Activated T-cell treated with anti-CD3 and anti-CD28 coated beads, Interleukin-2, amount 50 U/mL, for 24 hours (primary cell): ENCODE data around the gene PSMD7.
A peak's percentile ranks its signal among the peaks of the same experiment; 100 is the strongest.

ENCODE experiments used
- DNase-seq: peaks from one replicate; pipeline ENCODE4 v3.0.0-alpha.2; 2020
- H3K27ac Mint-ChIP-seq: 2 replicates; pipeline ENCODE4 v1.8.0; 2020; ENCODE audit warnings: mild to moderate bottlenecking, mixed read lengths
- H3K27me3 Mint-ChIP-seq: 2 replicates; pipeline ENCODE4 v1.8.0; 2020; ENCODE audit warnings: mixed read lengths
- H3K36me3 Mint-ChIP-seq: 2 replicates; pipeline ENCODE4 v1.8.0; 2020; ENCODE audit warnings: low read depth, mixed read lengths
- H3K4me1 Mint-ChIP-seq: 2 replicates; pipeline ENCODE4 v1.8.0; 2020; ENCODE audit warnings: low read depth, mixed read lengths
- H3K4me3 Mint-ChIP-seq: 2 replicates; pipeline ENCODE4 v1.8.0; 2020; ENCODE audit warnings: mild to moderate bottlenecking, moderate library complexity, mixed read lengths
- H3K9me3 Mint-ChIP-seq: 2 replicates; pipeline ENCODE4 v1.8.0; 2020; ENCODE audit warnings: mixed read lengths

Gene PSMD7

GRCh38 chr16:74280448-74280847 lies 16.2 kb upstream of the PSMD7 start:
- Mint-ChIP-seq H3K9me3 (peaks cover 6% of the 10 kb centered on the region), H3K27me3 (peaks cover 4% of the 10 kb centered on the region), H3K4me1 (peaks cover 2% of the 10 kb centered on the region), H3K27ac (no peak overlapping the region), H3K4me3 (no peak overlapping the region), H3K36me3 (peaks cover 3% of the 10 kb centered on the region)
- no peak for DNase-seq

- Mint-ChIP-seq H3K27me3 (peaks cover 4% of the 10 kb centered on the region), H3K4me3 (no peak overlapping the region), H3K9me3 (peaks cover 6% of the 10 kb centered on the region), H3K27ac (no peak overlapping the region), H3K4me1 (peaks cover 2% of the 10 kb centered on the region), H3K36me3 (peaks cover 3% of the 10 kb centered on the region)
- DNase-seq = no peak
Observed at GRCh38 chr16:74281300-74281699, 15.3 kb upstream of the PSMD7 start.

- H3K4me1 Mint-ChIP-seq = peaks cover 2% of the 10 kb centered on the region
- no peak for DNase-seq
Observed at GRCh38 chr16:74283716-74284115, 12.9 kb upstream of the PSMD7 start.

GRCh38 chr16:74288065-74288464 lies 8.5 kb upstream of the PSMD7 start:
- Mint-ChIP-seq H3K4me3 (no peak overlapping the region), H3K9me3 (peaks cover 5% of the 10 kb centered on the region), H3K27me3 (no peaks in the 10 kb centered on the region), H3K36me3 (peaks cover 16% of the 10 kb centered on the region), H3K4me1 (no peaks in the 10 kb centered on the region), H3K27ac (no peak overlapping the region)
- DNase-seq = no peak

More at GRCh38 chr16:74283716-74284115, 12.9 kb upstream of the PSMD7 start:
- H3K36me3 Mint-ChIP-seq = peaks cover 3% of the 10 kb centered on the region
- peaks cover 4% of the 10 kb centered on the region for H3K27me3 Mint-ChIP-seq
- peaks cover 6% of the 10 kb centered on the region for H3K9me3 Mint-ChIP-seq
- H3K4me3 Mint-ChIP-seq = no peak overlapping the region
- no peak overlapping the region for H3K27ac Mint-ChIP-seq

GRCh38 chr16:74290356-74290755 lies 6.3 kb upstream of the PSMD7 start:
- peaks cover 5% of the 10 kb centered on the region for H3K9me3 Mint-ChIP-seq
- no peak for DNase-seq
- H3K36me3 Mint-ChIP-seq = peaks cover 19% of the 10 kb centered on the region
- H3K4me1 Mint-ChIP-seq = peaks cover 7% of the 10 kb centered on the region
- H3K4me3 Mint-ChIP-seq = no peak overlapping the region
- H3K27me3 Mint-ChIP-seq = no peaks in the 10 kb centered on the region
- no peak overlapping the region for H3K27ac Mint-ChIP-seq

- Mint-ChIP-seq H3K27me3 (no peaks in the 10 kb centered on the region), H3K4me1 (peaks cover 14% of the 10 kb centered on the region), H3K9me3 (peaks cover 5% of the 10 kb centered on the region), H3K27ac (no peak overlapping the region), H3K36me3 (peaks cover 25% of the 10 kb centered on the region), H3K4me3 (no peak overlapping the region)
- no peak for DNase-seq
Observed at GRCh38 chr16:74291176-74291575, 5.4 kb upstream of the PSMD7 start.

GRCh38 chr16:74291577-74292208 lies 4.9 kb upstream of the PSMD7 start:
- peaks cover 5% of the 10 kb centered on the region for H3K9me3 Mint-ChIP-seq
- no peak overlapping the region for H3K4me3 Mint-ChIP-seq
- peaks cover 30% of the 10 kb centered on the region for H3K36me3 Mint-ChIP-seq
- H3K4me1 Mint-ChIP-seq = peaks cover 15% of the 10 kb centered on the region
- no peak overlapping the region for H3K27ac Mint-ChIP-seq
- H3K27me3 Mint-ChIP-seq = no peaks in the 10 kb centered on the region
- no peak for DNase-seq

GRCh38 chr16:74296104-74296431 lies 546 bp upstream of the PSMD7 start:
- peaks cover 5% of the 10 kb centered on the region for H3K9me3 Mint-ChIP-seq
- H3K4me1 Mint-ChIP-seq = peaks cover 39% of the 10 kb centered on the region
- H3K27me3 Mint-ChIP-seq = no peaks in the 10 kb centered on the region
- peaks cover 72% of the 10 kb centered on the region for H3K36me3 Mint-ChIP-seq
- peak overlapping the region; percentile 98 for H3K27ac Mint-ChIP-seq
- H3K4me3 Mint-ChIP-seq = peak overlapping the region; percentile 92
- DNase-seq = no peak

- no peaks in the 10 kb centered on the region for H3K9me3 Mint-ChIP-seq
- H3K4me1 Mint-ChIP-seq = peaks cover 44% of the 10 kb centered on the region
- peaks cover 74% of the 10 kb centered on the region for H3K36me3 Mint-ChIP-seq
- no peaks in the 10 kb centered on the region for H3K27me3 Mint-ChIP-seq
- peak overlapping the region; percentile 98 for H3K27ac Mint-ChIP-seq
- DNase-seq = peak; percentile 65
- H3K4me3 Mint-ChIP-seq = peak overlapping the region; percentile 92
Observed at GRCh38 chr16:74297145-74297665, 591 bp downstream of the PSMD7 start.

- Mint-ChIP-seq H3K27me3 (no peaks in the 10 kb centered on the region), H3K9me3 (no peaks in the 10 kb centered on the region), H3K4me3 (peak overlapping the region; percentile 92), H3K27ac (peak overlapping the region; percentile 98), H3K36me3 (peaks cover 78% of the 10 kb centered on the region), H3K4me1 (peaks cover 44% of the 10 kb centered on the region)
- no peak for DNase-seq
Observed at GRCh38 chr16:74298104-74298503, 1.5 kb downstream of the PSMD7 start.

- H3K4me1 Mint-ChIP-seq = peaks cover 35% of the 10 kb centered on the region
- H3K4me3 Mint-ChIP-seq = no peak overlapping the region
- H3K27ac Mint-ChIP-seq = peak overlapping the region; percentile 62
- H3K36me3 Mint-ChIP-seq = peaks cover 100% of the 10 kb centered on the region
- no peaks in the 10 kb centered on the region for H3K27me3 Mint-ChIP-seq
- no peaks in the 10 kb centered on the region for H3K9me3 Mint-ChIP-seq
- DNase-seq = no peak
Observed at GRCh38 chr16:74302341-74302740, 5.7 kb downstream of the PSMD7 start.

- H3K9me3 Mint-ChIP-seq = no peaks in the 10 kb centered on the region
- peaks cover 94% of the 10 kb centered on the region for H3K36me3 Mint-ChIP-seq
- DNase-seq = no peak
- H3K4me1 Mint-ChIP-seq = peaks cover 22% of the 10 kb centered on the region
- peak overlapping the region; percentile 56 for H3K27ac Mint-ChIP-seq
- no peaks in the 10 kb centered on the region for H3K27me3 Mint-ChIP-seq
- no peak overlapping the region for H3K4me3 Mint-ChIP-seq
Observed at GRCh38 chr16:74304164-74304834, 7.7 kb downstream of the PSMD7 start.

GRCh38 chr16:74304835-74305176 lies 8.2 kb downstream of the PSMD7 start:
- no peaks in the 10 kb centered on the region for H3K9me3 Mint-ChIP-seq
- peaks cover 93% of the 10 kb centered on the region for H3K36me3 Mint-ChIP-seq
- no peak overlapping the region for H3K4me3 Mint-ChIP-seq
- DNase-seq = no peak
- no peaks in the 10 kb centered on the region for H3K27me3 Mint-ChIP-seq
- H3K4me1 Mint-ChIP-seq = peaks cover 18% of the 10 kb centered on the region
- H3K27ac Mint-ChIP-seq = no peak overlapping the region

- Mint-ChIP-seq H3K4me3 (no peak overlapping the region), H3K9me3 (no peaks in the 10 kb centered on the region), H3K27ac (peak overlapping the region; percentile 75), H3K4me1 (peaks cover 14% of the 10 kb centered on the region), H3K27me3 (no peaks in the 10 kb centered on the region), H3K36me3 (peaks cover 89% of the 10 kb centered on the region)
- DNase-seq = no peak
Observed at GRCh38 chr16:74305281-74305680, 8.7 kb downstream of the PSMD7 start.

GRCh38 chr16:74305978-74306784 lies 9.6 kb downstream of the PSMD7 start:
- DNase-seq = no peak
- Mint-ChIP-seq H3K27me3 (no peaks in the 10 kb centered on the region), H3K9me3 (no peaks in the 10 kb centered on the region), H3K4me1 (peaks cover 10% of the 10 kb centered on the region), H3K36me3 (peaks cover 83% of the 10 kb centered on the region), H3K4me3 (no peak overlapping the region), H3K27ac (peak overlapping the region; percentile 77)
